Stimulated activated CD4-positive, alpha-beta T cell treated with anti-CD3 and anti-CD28 coated beads, Interleukin-12 subunit alpha, Interleukin-12 subunit beta, amount 100 ng/mL, for 4 hours (primary cell): Measurements from ENCODE around the gene SURF4.
A peak's percentile ranks its signal among the peaks of the same experiment; 100 is the strongest.
"Not testable (repeated sequence)": the region's sequence is repeated elsewhere in the genome, so short reads cannot be mapped to it uniquely, and the experiment has no call there.

Experiments used
- DNase-seq: peaks from one replicate; pipeline ENCODE4 v3.0.0-alpha.2; 2020

The SURF4 gene

DNA sequence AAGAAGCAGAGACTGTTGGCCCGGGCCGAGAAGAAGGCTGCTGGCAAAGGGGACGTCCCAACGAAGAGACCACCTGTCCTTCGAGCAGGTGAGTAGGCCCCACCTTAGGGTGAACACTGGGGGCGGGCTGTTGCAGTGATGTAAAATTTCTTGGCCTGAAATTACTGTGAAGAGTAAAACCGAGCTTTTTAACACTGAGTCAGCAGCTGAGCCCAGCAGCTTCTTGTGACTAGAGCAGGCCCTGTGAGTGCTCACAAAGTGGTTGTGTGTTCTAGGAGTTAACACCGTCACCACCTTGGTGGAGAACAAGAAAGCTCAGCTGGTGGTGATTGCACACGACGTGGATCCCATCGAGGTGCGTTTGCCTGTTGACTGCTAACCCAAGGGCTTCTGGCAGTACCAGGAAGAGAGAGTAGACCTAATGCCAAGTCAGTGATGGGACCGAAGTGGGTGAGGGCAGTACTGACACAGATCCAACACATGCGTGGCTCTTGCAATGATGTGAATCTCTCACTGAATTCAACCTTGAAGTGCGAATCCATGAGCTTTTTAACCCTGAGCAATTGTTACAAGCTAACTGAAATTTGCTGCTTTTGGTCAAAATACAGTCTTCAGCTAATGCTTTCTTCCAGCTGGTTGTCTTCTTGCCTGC is 25.8 kb downstream of the SURF4 start:
- no peak for DNase-seq

DNA sequence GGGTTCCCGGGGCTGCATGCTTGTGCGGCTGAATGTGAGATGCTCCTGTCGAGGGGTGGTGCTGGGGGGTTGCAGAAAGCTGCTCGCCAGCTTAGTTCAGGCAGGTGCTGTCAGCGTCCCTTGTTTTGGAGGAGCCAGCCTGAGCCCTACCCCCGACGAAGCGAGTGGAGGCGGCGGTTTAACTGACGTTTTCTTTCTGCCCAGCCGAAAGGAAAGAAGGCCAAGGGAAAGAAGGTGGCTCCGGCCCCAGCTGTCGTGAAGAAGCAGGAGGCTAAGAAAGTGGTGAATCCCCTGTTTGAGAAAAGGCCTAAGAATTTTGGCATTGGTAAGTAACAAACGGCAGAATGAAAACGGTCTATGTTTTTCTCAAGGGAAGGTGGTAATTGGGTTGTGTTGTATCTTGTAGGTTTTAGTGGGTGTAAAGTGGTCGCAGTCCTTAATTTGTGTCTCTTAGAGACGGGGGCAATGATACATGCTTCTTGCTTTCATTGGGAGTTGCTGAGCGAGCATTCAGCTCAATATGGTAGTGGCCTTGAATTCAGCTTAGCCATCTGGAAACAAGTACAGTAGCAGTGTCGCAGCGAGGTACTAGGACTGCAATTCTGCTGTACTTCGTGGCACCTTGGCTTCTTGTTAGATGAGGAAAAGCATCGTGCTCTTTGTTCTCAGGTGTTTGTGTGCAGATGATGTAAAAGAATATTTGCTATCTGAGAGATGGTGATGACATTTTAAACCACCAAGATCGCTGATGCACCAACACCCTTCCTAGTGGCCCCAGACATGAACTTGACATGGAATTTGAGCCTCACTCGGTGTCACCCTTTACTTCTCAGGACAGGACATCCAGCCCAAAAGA is 26.9 kb downstream of the SURF4 start:
- no peak for DNase-seq

GRCh38 chr9:133347985-133348717 is 27.7 kb downstream of the SURF4 start, which contains the start of the genes MED22 and RPL7A:
Gene MED22 (minus strand): TSS chr9:133348131. CDS start chr9:133346662, 1,469 bp downstream.
Gene RPL7A (plus strand): TSS chr9:133348218. CDS start chr9:133348244, 26 bp downstream.
- peak; percentile 88 for DNase-seq

GRCh38 chr9:133347515-133347984 is 28.3 kb downstream of the SURF4 start:
- DNase-seq: no peak

DNA sequence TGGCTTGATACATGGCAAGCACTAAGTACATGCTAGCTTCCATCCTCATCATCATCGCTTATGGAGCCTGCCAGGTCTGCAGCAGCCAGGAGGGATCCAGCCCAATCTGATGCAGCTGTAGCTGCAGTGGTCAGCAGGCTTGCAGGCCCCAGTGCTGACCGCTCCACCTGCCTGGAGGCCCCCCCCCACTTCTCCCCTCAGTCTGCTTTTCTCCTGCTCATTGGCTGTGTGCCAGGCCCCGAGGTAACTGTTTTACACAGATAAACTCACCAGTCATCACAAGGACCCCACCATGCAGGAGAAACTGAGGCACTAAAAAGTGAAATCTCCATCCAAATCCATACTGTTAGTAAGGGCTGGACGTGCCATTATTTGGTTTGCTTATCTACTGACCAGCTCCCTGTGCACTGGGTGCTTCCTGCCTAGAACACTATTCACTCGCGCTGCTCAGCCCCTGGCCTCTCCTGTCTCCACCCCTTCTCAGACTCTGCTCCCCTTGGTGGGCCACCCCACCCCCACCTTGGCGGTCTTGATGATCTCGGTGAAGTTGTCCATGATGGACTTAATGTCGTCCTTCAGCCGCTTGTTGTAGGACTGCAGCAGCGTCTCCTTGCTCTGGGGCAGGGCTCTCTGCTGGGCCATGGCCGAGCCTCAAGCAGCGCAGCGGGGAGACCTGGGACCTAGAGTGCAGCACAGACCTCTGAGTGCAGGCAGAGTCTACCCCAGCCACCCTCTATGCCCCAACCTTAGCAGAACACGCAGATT is 29.7 kb downstream of the SURF4 start:
- DNase-seq: no peak

GRCh38 chr9:133345596-133345995 is 30.3 kb downstream of the SURF4 start:
- no peak for DNase-seq

- DNase-seq: no peak
Observed at GRCh38 chr9:133344979-133345378, 30.9 kb downstream of the SURF4 start.

DNA sequence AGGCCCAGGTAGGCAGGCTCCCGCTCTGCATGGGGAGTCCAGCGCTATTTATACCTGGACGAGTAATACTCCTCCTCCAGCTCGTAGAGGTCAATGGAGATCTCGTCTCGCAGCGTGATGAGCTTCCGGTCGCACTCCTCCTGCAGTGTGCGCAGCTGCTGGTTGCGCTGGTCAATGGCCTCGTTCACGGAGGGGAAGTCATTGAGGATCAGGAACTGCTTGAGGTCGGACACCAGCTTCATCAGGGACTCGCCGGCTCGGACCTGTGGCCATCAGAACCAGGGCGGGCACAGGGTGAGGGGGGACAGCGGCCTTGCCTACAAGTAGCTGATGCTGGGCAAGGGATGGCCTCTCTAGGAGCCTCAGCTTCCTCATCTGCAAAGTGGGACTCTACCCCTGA is 31.8 kb downstream of the SURF4 start:
- DNase-seq: no peak

GRCh38 chr9:133342570-133342969 is 33.3 kb downstream of the SURF4 start:
- no peak for DNase-seq

- DNase-seq: no peak
Observed at GRCh38 chr9:133342069-133342406, 33.8 kb downstream of the SURF4 start.

GRCh38 chr9:133341369-133342068 is 34.3 kb downstream of the SURF4 start:
- no peak for DNase-seq

- DNase-seq: no peak
Observed at GRCh38 chr9:133340916-133341315, 34.9 kb downstream of the SURF4 start.

- DNase-seq: no peak
Observed at GRCh38 chr9:133340256-133340655, 35.6 kb downstream of the SURF4 start.

- no peak for DNase-seq
Observed at GRCh38 chr9:133339641-133340040, 36.2 kb downstream of the SURF4 start.

DNA sequence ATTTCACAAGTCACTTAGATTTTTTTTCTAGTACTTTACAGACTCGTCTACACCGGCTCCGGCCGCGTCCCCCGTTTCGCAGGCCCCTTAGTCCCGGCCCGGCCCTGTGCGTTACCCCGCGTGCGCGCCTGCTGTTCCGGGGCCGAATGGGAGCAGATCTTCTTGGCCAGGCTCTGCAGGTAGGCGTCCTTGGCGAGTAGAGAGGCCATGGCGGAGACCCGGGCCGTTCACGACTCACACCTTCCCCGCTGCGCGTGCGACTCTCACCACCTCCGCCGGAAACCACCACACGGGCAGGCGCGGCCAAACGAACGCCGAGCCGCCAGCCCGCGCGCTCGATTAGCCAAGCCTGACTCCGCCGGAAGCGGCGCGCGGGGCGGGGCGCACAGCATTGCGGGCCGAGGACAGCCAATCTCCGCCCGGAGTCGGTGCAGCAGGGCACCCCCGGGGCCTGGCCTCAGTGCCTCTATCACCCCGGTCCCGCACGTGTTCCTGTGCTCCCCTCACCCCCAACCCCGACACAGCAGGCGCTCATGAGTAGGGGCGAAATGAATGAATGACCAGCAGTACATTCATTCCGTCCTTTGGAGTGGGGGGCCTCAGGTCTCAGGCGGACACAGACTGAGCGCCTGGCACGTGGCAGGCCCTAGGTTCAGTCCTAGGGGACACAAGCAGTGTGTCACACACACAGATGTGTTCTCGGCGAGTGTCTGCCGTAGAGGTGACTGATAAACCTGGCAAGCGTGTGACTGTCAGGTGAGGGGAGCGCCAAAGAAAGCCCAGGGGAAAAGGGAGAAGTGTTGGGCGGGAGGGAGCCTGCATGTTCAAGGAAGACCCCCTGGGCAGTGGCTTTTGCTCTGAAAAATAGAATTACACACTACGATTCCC is 39.7 kb downstream of the SURF4 start, which contains the start of gene SURF6:
TSS of gene SURF6 (minus strand) at position 265 of the 888 bp plus-strand sequence. CDS start at position 209, 56 bp downstream.
- DNase-seq: peak; percentile 94

GRCh38 chr9:133334888-133335287 is 41.0 kb downstream of the SURF4 start:
- DNase-seq: not testable (repeated sequence)

- no peak for DNase-seq
Observed at GRCh38 chr9:133334161-133334560, 41.7 kb downstream of the SURF4 start.

GRCh38 chr9:133333566-133333965 is 42.3 kb downstream of the SURF4 start:
- no peak for DNase-seq

DNA sequence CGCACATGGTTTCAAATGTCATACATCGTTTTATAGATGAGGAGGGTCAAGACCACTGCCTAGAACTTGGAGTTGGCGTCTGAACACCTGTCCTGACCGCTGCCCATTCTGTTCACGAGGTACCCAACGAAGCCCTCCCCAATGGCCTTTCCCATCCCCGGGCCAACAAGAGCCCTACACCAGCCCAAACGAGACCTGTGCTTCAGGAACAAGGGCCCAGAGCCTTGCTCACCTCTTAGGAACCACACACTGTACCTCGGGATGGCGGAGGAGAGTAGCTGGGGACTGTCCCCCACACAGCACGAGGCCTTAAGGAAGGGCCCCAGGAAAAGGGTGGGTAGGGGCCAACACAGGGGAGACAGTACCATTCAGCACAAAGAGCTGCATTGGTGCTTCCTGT is 42.8 kb downstream of the SURF4 start:
- no peak for DNase-seq

GRCh38 chr9:133332381-133332730 is 43.5 kb downstream of the SURF4 start:
- no peak for DNase-seq
